ENCODE data around the gene ZC3HAV1. TPM values are rescaled to one million over a fixed set of nuclear protein-coding genes. Genes with fewer than 3 reads are reported as not detected.
A peak's percentile ranks its signal among the peaks of the same experiment; 100 is the strongest.
"Not testable (repeated sequence)": the region's sequence is repeated elsewhere in the genome, so short reads cannot be mapped to it uniquely, and the experiment has no call there.

ZC3HAV1 gene
- total RNA-seq = 100 to 1,000 TPM; 131 to 134 TPM

DNA sequence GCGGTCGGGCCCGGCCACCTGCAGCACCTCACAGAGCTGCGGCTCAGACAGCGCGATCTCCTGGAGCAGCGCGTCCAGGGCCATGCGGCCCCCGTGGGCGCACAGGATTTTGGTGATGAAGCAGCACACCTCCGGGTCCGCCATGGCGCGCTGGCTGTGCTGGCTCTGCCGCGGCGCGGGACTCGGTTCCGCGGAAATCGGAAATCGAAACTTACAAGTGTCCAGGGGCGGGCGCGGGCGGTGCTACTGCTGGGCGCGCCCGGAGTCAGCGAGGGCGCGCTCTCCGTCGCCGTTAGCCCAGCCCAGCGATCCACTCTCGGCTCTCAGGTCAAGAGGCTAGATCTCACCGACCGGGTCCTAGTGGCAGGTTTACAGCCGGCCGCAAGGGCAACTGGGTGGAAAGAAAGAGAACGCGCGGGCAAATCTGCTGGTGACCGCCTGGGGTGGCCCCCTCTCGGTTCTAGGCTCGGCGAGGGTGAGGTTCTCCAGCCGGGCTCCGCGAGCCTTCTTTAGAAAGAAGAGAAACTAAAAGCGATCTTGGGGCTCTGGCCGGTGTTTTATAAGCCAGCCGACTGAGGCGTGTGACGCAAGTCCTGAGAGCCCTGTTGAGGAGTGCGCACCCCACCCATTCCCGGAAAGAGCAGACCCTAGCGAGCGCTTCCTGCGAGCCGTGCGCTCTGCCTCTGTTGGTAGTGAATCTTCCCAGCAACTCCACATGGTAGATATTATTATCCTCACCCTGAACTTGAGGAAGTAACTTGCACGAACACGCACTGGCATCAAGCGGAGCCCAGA, at the start of gene ZC3HAV1:
Gene ZC3HAV1 (minus strand): TSS at position 533 of the 795 bp plus-strand sequence. CDS start 389 bp downstream, at position 144.
- H3K36me3 Mint-ChIP-seq (ENCODE audit: low read depth) = peaks cover 45% of the 10 kb centered on the region
- peaks cover 34% of the 10 kb centered on the region for H3K4me1 Mint-ChIP-seq (ENCODE audit: low read depth)
- CTCF ChIA-PET = interaction anchor here (1.6 kb wide), 1 partner anchor 35 kb away, joined by 5 read pairs; no protein-coding TSS in a partner anchor
- H3K9me3 Mint-ChIP-seq = peaks cover 5% of the 10 kb centered on the region
- intact Hi-C loops (cut with micrococcal nuclease) = loop anchor here (1.0 to 10.0 kb wide), 9 partner anchors 9 to 1903 kb away; partner anchors contain the start of genes HIPK2, LUC7L2, MRPS33 and TRIM24
- H3K4me3 Mint-ChIP-seq = peak within 1 kb of the TSS; percentile 92
- DNase-seq = peak; percentile 90
- no peaks in the 10 kb centered on the region for H3K27me3 Mint-ChIP-seq (ENCODE audit: low read depth)
- peak within 1 kb of the TSS; percentile 95 for H3K27ac Mint-ChIP-seq

DNA sequence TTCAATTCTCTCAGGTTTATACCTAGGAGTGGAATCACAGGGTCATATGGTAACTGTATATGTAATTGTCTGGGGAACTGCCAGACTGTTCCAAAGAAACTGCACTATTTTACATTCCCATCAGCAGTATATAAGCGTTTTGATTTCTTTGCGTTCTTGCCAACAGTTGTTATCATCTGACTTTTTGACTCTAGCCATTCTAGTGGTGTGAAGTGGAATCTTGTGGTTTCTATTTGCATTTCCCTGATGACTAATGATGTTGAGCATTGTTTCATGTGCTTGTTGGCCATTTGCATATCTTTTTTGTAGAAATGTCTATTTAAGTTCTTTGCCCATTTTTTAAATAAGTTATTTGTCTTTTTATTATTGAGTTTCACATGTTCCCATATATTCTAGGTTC, 44.3 kb upstream of the ZC3HAV1 start:
- intact Hi-C loops (cut with micrococcal nuclease) = no loop called here
- H3K36me3 Mint-ChIP-seq (ENCODE audit: low read depth) = peaks cover 6% of the 10 kb centered on the region

GRCh38 chr7:139152149-139152548, 42.6 kb upstream of the ZC3HAV1 start:
- H3K36me3 Mint-ChIP-seq (ENCODE audit: low read depth) = peaks cover 13% of the 10 kb centered on the region
- no peak overlapping the region for H3K27ac Mint-ChIP-seq
- DNase-seq = no peak
- H3K4me3 Mint-ChIP-seq = no peak overlapping the region
- CTCF ChIA-PET = no interaction called here
- H3K4me1 Mint-ChIP-seq (ENCODE audit: low read depth) = peaks cover 12% of the 10 kb centered on the region
- H3K9me3 Mint-ChIP-seq = no peaks in the 10 kb centered on the region
- intact Hi-C loops (cut with micrococcal nuclease) = no loop called here
- H3K27me3 Mint-ChIP-seq (ENCODE audit: low read depth) = no peaks in the 10 kb centered on the region

More for the DNA sequence above, 44.3 kb upstream of the ZC3HAV1 start:
- Mint-ChIP-seq H3K4me3 (no peak overlapping the region), H3K27me3 (ENCODE audit: low read depth) (no peaks in the 10 kb centered on the region), H3K27ac (no peak overlapping the region), H3K9me3 (no peaks in the 10 kb centered on the region), H3K4me1 (ENCODE audit: low read depth) (peaks cover 12% of the 10 kb centered on the region)
- no peak for DNase-seq
- CTCF ChIA-PET = no interaction called here

DNA sequence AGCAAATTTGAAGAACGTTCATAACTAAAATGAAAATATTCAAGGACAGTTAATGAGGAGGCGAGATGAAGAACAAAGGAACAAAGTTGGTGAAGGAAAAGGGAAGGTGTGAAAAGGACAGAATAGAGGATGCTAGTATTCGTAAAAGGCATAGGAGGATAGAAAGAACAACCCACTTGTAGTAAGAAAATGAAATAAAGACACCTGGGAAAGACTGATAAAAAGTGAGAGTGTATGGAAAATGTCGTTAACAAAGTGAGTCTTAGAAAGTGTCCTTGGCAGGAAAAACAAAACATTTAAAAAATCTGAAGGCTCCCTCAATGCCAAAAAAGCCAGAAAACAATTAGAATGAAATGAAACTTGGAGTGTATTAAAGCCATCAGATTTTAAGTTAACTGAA, 29.6 kb upstream of the ZC3HAV1 start:
- intact Hi-C loops (cut with micrococcal nuclease) = no loop called here
- CTCF ChIA-PET = no interaction called here
- H3K4me3 Mint-ChIP-seq = no peak overlapping the region

DNA sequence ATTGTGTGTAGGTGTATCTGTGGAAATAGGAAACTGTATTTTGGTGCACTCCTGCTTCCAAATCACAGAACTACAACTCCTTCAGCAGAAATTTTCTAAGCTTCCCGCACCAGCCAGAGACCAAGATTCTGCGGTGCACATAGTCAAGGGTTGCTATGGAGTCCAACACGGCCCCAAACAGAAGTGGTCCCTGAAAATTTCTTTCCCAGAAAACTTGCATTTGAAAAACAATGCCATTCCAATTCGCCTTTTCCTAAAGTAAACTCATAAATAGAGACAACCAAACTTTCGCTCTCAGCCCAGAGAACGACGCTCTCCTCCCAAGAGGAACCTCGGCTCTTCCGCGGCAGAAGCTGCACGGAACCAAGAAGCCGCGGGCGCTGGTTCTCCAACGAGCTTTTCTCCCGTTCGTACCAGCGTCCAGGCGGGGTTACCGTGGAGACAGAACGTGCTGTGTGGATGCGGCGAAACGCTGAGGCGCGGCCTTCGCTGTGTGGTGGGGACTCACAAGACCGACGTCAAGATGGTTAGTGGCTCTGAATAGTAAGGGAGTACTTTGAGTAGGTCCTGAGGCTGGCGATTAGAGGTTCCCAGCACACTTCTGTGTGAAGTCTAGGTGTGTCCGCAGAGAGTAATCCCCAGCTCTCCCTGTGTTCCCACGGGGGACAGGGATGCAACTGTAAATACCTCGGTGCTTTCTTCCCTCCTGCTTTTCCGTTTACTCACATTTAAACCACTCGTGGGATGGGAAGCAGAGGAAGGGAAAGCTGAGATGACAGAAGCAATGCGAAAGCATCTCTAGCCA, 24.0 kb upstream of the ZC3HAV1 start:
- Mint-ChIP-seq H3K4me3 (peak overlapping the region; percentile 84), H3K27ac (peak overlapping the region; percentile 68), H3K27me3 (ENCODE audit: low read depth) (no peaks in the 10 kb centered on the region), H3K9me3 (no peaks in the 10 kb centered on the region), H3K36me3 (ENCODE audit: low read depth) (peaks cover 2% of the 10 kb centered on the region), H3K4me1 (ENCODE audit: low read depth) (peaks cover 22% of the 10 kb centered on the region)
- peak; percentile 92 for DNase-seq
- intact Hi-C loops (cut with micrococcal nuclease) = loop anchor here (1.0 to 5.0 kb wide), 6 partner anchors 24 to 231 kb away; partner anchors contain the start of genes UBN2 and ZC3HAV1
- CTCF ChIA-PET = interaction anchor here (0.6 to 1.5 kb wide), 6 partner anchors 9 to 39 kb away, joined by 3 to 5 read pairs (median 4); no protein-coding TSS in a partner anchor

More for the DNA sequence above, 29.6 kb upstream of the ZC3HAV1 start:
- Mint-ChIP-seq H3K9me3 (no peaks in the 10 kb centered on the region), H3K27ac (no peak overlapping the region), H3K36me3 (ENCODE audit: low read depth) (peaks cover 8% of the 10 kb centered on the region), H3K27me3 (ENCODE audit: low read depth) (no peaks in the 10 kb centered on the region), H3K4me1 (ENCODE audit: low read depth) (peaks cover 3% of the 10 kb centered on the region)
- no peak for DNase-seq

DNA sequence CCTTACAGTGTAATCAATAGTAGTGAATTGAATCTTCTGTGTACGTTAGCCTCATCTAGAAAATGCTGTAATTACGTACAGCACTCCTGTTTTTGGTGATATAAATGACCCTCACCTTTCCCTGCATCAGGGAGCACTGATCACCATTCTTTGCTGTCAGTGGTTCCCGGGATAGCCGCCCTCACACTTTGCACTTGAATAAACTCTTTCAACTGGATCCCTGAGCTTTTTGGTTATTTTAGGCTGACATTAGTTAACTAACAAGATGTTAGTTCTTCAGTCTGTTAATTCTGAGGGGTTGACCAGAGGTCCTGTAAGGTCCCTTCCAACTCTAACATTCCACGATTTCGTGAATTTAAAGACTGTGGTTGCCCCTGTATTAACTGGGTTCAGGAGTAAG, 23.4 kb upstream of the ZC3HAV1 start:
- Mint-ChIP-seq H3K27me3 (ENCODE audit: low read depth) (no peaks in the 10 kb centered on the region), H3K9me3 (no peaks in the 10 kb centered on the region), H3K27ac (no peak overlapping the region), H3K36me3 (ENCODE audit: low read depth) (peaks cover 2% of the 10 kb centered on the region), H3K4me3 (peak overlapping the region; percentile 84), H3K4me1 (ENCODE audit: low read depth) (peaks cover 22% of the 10 kb centered on the region)
- no peak for DNase-seq
- CTCF ChIA-PET = interaction anchor here (0.5 to 1.5 kb wide), 5 partner anchors 9 to 38 kb away, joined by 3 to 5 read pairs (median 3); no protein-coding TSS in a partner anchor
- intact Hi-C loops (cut with micrococcal nuclease) = loop anchor here (1.0 to 5.0 kb wide), 6 partner anchors 24 to 231 kb away; partner anchors contain the start of genes UBN2 and ZC3HAV1

GRCh38 chr7:139131601-139132041, 22.1 kb upstream of the ZC3HAV1 start:
- Mint-ChIP-seq H3K27ac (no peak overlapping the region), H3K9me3 (no peaks in the 10 kb centered on the region), H3K27me3 (ENCODE audit: low read depth) (no peaks in the 10 kb centered on the region), H3K36me3 (ENCODE audit: low read depth) (peaks cover under 1% of the 10 kb centered on the region), H3K4me3 (no peak overlapping the region), H3K4me1 (ENCODE audit: low read depth) (peaks cover 33% of the 10 kb centered on the region)
- DNase-seq = no peak
- CTCF ChIA-PET = interaction anchor here (0.9 kb wide), 1 partner anchor 17 kb away, joined by 3 read pairs; no protein-coding TSS in a partner anchor
- intact Hi-C loops (cut with micrococcal nuclease) = loop anchor here (2.0 to 5.0 kb wide), 2 partner anchors 57 to 229 kb away; no protein-coding TSS in a partner anchor

GRCh38 chr7:139129814-139130213, 20.3 kb upstream of the ZC3HAV1 start:
- DNase-seq; H3K36me3 Mint-ChIP-seq (ENCODE audit: low read depth); H3K27me3 Mint-ChIP-seq (ENCODE audit: low read depth); CTCF ChIA-PET; H3K9me3 Mint-ChIP-seq; H3K4me3 Mint-ChIP-seq; H3K27ac Mint-ChIP-seq: not testable (repeated sequence)
- H3K4me1 Mint-ChIP-seq (ENCODE audit: low read depth) = peaks cover 44% of the 10 kb centered on the region
- intact Hi-C loops (cut with micrococcal nuclease) = loop anchor here (5.0 kb wide), 1 partner anchor 228 kb away; no protein-coding TSS in a partner anchor

DNA sequence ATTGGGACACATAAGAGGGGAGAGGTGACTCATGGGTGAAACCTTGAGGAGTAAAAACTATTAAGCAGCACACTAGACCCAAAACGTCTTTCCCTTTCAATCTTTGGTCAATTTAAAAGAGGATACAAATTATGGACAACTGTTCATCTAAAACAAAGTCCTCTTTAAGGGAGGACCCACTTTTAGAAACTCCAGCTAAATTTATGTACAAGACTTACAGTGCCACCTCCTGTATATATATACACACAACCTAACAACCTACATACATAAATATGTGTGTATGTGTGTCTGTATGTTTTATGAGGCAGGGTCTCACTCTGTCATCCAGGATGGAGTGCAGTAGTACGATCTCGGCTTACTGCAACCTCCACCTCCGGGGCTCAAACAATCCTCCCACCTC, 18.1 kb upstream of the ZC3HAV1 start:
- H3K4me3 Mint-ChIP-seq = no peak overlapping the region
- H3K27me3 Mint-ChIP-seq (ENCODE audit: low read depth) = no peaks in the 10 kb centered on the region
- H3K9me3 Mint-ChIP-seq = no peaks in the 10 kb centered on the region
- CTCF ChIA-PET = interaction anchor here (0.7 to 3.0 kb wide), 5 partner anchors 23 to 314 kb away, joined by 4 to 11 read pairs (median 8); no protein-coding TSS in a partner anchor
- H3K27ac Mint-ChIP-seq = no peak overlapping the region
- intact Hi-C loops (cut with micrococcal nuclease) = loop anchor here (1.0 kb wide), 1 partner anchor 110 kb away; no protein-coding TSS in a partner anchor
- no peak for DNase-seq
- H3K4me1 Mint-ChIP-seq (ENCODE audit: low read depth) = peaks cover 45% of the 10 kb centered on the region
- H3K36me3 Mint-ChIP-seq (ENCODE audit: low read depth) = no peaks in the 10 kb centered on the region

GRCh38 chr7:139125657-139126056, 16.1 kb upstream of the ZC3HAV1 start:
- DNase-seq = no peak
- no peaks in the 10 kb centered on the region for H3K36me3 Mint-ChIP-seq (ENCODE audit: low read depth)
- H3K4me3 Mint-ChIP-seq = no peak overlapping the region
- intact Hi-C loops (cut with micrococcal nuclease) = no loop called here
- H3K4me1 Mint-ChIP-seq (ENCODE audit: low read depth) = peaks cover 40% of the 10 kb centered on the region
- no peaks in the 10 kb centered on the region for H3K27me3 Mint-ChIP-seq (ENCODE audit: low read depth)
- no peak overlapping the region for H3K27ac Mint-ChIP-seq
- CTCF ChIA-PET = interaction anchor here (0.6 kb wide), 1 partner anchor 20 kb away, joined by 3 read pairs; no protein-coding TSS in a partner anchor
- no peaks in the 10 kb centered on the region for H3K9me3 Mint-ChIP-seq

DNA sequence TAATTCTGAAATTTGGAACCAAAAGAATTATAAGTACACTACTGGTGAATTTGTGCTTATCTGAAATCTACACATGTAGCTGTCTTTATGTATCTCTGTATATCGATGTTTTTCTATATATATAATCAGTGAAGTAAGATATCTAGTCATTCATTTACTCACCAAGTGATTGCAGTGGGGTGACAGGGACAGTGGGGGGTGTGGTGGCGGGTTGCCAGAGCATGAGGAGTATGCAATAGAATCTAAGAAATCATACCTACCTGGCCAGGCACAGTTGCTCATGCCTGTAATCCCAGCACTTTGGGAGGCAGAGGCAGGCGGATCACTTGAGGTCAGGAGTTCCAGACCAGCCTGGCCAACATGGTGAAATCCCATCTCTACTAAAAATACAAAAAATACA, 15.5 kb upstream of the ZC3HAV1 start:
- H3K36me3 Mint-ChIP-seq (ENCODE audit: low read depth); H3K27me3 Mint-ChIP-seq (ENCODE audit: low read depth); H3K27ac Mint-ChIP-seq; H3K4me3 Mint-ChIP-seq; intact Hi-C loops (cut with micrococcal nuclease); H3K9me3 Mint-ChIP-seq: not testable (repeated sequence)
- H3K4me1 Mint-ChIP-seq (ENCODE audit: low read depth) = peaks cover 40% of the 10 kb centered on the region
- CTCF ChIA-PET = interaction anchor here (1.0 to 1.5 kb wide), 4 partner anchors 9 to 50 kb away, joined by 3 to 6 read pairs (median 4); a partner anchor contains a TSS
- DNase-seq = peak; percentile 62

Data from activated naive CD4-positive, alpha-beta T cell treated with anti-CD3 and anti-CD28 coated beads for 36 hours (primary cell).